Measurements from ENCODE around the gene HOXC6.

DNA sequence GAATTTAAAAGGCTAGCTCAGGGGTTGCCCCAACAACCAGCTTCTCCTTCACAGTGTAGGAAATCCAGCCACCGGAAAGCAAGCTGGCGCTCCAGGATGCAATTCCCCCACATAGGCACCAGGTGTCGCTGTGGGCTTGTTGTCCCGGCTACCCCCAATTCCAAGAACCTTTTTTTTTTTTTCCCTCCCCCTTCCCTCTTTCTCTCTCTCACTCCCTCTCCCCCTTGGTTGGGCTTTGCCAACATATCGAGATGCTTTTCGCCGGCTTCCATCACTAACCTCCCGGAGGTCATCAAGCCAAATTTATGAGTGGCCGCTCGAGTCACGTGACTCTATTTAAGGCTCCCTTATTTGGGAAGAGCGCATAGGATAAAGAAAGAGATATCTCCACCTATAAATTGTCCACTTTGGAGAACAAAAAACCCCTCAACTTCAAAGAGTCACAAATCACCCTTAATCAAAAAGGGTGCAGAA is 4.4 kb downstream of the HOXC6 start, which contains the start of gene HOXC5:
- TF ChIP-seq EZH2phosphoT487 (IDR thresholded peaks at IDR 0.05; ENCODE audit: unreplicated experiment) (no peak), EZH2 (IDR thresholded peaks at IDR 0.05; ENCODE audit: low read depth, unreplicated experiment) (peak; percentile 86), POLR2AphosphoS5 (IDR thresholded peaks at IDR 0.05; ENCODE audit: low read depth) (no peak), ZNF331 (CRISPR knock-in tag; IDR thresholded peaks at IDR 0.05; ENCODE audit: low read depth) (no peak), ZNF114 (CRISPR knock-in tag; IDR thresholded peaks at IDR 0.05) (no peak), CREB1 (CRISPR knock-in tag; IDR thresholded peaks at IDR 0.05; ENCODE audit: low read depth) (no peak), NANOG (IDR thresholded peaks at IDR 0.05; ENCODE audit: borderline replicate concordance) (no peak)
- TF ChIP-seq, protein P1, sequence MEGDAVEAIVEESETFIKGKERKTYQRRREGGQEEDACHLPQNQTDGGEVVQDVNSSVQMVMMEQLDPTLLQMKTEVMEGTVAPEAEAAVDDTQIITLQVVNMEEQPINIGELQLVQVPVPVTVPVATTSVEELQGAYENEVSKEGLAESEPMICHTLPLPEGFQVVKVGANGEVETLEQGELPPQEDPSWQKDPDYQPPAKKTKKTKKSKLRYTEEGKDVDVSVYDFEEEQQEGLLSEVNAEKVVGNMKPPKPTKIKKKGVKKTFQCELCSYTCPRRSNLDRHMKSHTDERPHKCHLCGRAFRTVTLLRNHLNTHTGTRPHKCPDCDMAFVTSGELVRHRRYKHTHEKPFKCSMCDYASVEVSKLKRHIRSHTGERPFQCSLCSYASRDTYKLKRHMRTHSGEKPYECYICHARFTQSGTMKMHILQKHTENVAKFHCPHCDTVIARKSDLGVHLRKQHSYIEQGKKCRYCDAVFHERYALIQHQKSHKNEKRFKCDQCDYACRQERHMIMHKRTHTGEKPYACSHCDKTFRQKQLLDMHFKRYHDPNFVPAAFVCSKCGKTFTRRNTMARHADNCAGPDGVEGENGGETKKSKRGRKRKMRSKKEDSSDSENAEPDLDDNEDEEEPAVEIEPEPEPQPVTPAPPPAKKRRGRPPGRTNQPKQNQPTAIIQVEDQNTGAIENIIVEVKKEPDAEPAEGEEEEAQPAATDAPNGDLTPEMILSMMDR (conservative IDR thresholded peaks at IDR 0.05; ENCODE audit: low read depth in 2 of 2): peak; percentile 89 to 93
- TF ChIP-seq, protein P2, sequence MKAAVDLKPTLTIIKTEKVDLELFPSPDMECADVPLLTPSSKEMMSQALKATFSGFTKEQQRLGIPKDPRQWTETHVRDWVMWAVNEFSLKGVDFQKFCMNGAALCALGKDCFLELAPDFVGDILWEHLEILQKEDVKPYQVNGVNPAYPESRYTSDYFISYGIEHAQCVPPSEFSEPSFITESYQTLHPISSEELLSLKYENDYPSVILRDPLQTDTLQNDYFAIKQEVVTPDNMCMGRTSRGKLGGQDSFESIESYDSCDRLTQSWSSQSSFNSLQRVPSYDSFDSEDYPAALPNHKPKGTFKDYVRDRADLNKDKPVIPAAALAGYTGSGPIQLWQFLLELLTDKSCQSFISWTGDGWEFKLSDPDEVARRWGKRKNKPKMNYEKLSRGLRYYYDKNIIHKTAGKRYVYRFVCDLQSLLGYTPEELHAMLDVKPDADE (IDR thresholded peaks at IDR 0.05): no peak
- TF ChIP-seq, protein P3, sequence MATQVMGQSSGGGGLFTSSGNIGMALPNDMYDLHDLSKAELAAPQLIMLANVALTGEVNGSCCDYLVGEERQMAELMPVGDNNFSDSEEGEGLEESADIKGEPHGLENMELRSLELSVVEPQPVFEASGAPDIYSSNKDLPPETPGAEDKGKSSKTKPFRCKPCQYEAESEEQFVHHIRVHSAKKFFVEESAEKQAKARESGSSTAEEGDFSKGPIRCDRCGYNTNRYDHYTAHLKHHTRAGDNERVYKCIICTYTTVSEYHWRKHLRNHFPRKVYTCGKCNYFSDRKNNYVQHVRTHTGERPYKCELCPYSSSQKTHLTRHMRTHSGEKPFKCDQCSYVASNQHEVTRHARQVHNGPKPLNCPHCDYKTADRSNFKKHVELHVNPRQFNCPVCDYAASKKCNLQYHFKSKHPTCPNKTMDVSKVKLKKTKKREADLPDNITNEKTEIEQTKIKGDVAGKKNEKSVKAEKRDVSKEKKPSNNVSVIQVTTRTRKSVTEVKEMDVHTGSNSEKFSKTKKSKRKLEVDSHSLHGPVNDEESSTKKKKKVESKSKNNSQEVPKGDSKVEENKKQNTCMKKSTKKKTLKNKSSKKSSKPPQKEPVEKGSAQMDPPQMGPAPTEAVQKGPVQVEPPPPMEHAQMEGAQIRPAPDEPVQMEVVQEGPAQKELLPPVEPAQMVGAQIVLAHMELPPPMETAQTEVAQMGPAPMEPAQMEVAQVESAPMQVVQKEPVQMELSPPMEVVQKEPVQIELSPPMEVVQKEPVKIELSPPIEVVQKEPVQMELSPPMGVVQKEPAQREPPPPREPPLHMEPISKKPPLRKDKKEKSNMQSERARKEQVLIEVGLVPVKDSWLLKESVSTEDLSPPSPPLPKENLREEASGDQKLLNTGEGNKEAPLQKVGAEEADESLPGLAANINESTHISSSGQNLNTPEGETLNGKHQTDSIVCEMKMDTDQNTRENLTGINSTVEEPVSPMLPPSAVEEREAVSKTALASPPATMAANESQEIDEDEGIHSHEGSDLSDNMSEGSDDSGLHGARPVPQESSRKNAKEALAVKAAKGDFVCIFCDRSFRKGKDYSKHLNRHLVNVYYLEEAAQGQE (IDR thresholded peaks at IDR 0.05; ENCODE audit: unreplicated experiment): no peak

Measured in GM23338 (cell line).